ENCODE measurements around the gene LAMA5. TPM values are rescaled to one million over a fixed set of nuclear protein-coding genes. Genes with fewer than 3 reads are reported as not detected.
A peak's percentile ranks its signal among the peaks of the same experiment; 100 is the strongest.

The LAMA5 gene
- total RNA-seq, 1 experiment from 2014 or later = 22.2 TPM

DNA sequence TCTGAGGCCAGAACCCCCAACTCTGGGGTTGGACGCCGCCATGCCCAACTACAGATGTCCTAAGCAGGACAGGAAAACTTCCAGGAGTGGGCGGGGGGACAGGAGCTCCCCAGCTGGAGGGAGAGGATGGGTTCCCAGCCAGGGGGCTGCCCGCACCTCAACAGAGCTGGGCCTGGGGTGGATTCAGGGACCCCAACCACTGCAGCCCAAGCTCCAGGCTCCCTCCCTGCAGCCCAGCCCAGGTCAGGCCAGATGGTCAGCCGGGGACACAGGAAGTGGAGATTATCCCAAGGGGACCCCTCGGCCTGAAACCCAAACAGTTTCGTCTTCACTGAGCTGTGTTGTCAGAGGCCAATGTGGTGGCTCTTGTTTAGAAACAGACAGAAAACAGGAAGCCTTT, 9.4 kb downstream of the LAMA5 start:
- peaks cover 36% of the 10 kb centered on the region for H3K36me3 ChIP-seq
- no peaks in the 10 kb centered on the region for H3K9me3 ChIP-seq
- DNase-seq = no peak
- H3K27me3 ChIP-seq = no peaks in the 10 kb centered on the region
- H3K4me3 ChIP-seq = no peak overlapping the region

DNA sequence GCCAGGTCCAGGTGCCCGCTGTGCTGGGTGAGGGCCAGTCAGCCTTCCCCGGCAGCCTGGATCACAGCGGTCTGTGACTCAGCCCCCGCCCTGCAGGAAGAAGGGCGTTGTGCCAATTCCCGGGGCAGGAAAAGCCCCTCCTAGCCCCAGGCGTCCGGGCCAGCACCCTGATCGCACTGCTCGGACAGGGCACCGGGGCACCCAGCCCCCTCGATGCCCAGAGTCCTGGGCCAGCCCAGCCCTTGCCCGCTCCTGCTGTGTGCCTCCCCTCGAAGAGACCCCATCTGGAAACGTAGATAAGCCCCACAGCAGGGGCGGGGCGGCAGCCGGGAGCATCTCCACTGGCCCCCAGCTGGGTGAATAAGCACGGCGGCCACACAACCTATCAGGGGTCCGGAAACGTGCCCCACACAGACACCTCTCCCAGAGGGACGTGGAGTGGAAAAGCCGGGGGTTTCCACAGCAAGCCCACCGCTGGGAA, 9.9 kb downstream of the LAMA5 start:
- peaks cover 40% of the 10 kb centered on the region for H3K36me3 ChIP-seq
- H3K27me3 ChIP-seq = no peaks in the 10 kb centered on the region
- no peak overlapping the region for H3K4me3 ChIP-seq
- peak; percentile 97 for DNase-seq
- no peaks in the 10 kb centered on the region for H3K9me3 ChIP-seq

DNA sequence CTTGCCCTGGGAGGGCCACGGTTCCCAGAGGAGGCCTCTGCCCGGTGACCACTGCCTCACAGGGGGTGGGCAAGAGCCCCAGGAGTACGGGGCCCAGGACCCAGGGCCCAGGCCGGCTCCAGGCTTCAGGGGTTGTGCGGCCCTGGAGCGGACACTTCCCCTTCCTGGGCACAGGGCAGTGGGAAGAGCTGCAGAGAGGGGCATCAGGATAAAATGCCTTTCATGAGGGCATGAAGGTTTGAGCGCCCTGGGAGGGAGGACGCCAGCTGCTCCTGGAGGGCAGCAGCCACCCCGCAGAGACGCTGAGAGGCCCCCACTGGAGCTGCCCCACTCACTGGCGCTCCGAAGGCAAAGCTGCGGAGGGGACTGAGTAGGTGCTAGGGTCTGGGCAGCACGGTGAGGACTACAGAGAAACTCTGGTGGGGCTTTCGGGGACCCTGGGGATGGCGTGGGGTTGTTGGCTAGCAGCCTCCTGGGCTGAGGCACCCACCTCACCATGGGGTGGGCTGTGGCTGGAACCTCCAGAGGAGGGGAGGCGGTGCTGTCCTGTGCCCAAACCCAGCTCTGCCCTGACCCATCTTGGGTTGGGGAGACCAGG, 10.4 kb downstream of the LAMA5 start:
- no peaks in the 10 kb centered on the region for H3K9me3 ChIP-seq
- no peak overlapping the region for H3K4me3 ChIP-seq
- peaks cover 42% of the 10 kb centered on the region for H3K36me3 ChIP-seq
- no peaks in the 10 kb centered on the region for H3K27me3 ChIP-seq
- no peak for DNase-seq

GRCh38 chr20:62355878-62356588, 11.1 kb downstream of the LAMA5 start:
- DNase-seq = no peak
- no peak overlapping the region for H3K4me3 ChIP-seq
- H3K9me3 ChIP-seq = no peaks in the 10 kb centered on the region
- H3K36me3 ChIP-seq = peaks cover 45% of the 10 kb centered on the region
- no peaks in the 10 kb centered on the region for H3K27me3 ChIP-seq

GRCh38 chr20:62355516-62355877, 11.6 kb downstream of the LAMA5 start:
- Histone ChIP-seq H3K27me3 (no peaks in the 10 kb centered on the region), H3K4me3 (no peak overlapping the region), H3K36me3 (peaks cover 43% of the 10 kb centered on the region), H3K9me3 (no peaks in the 10 kb centered on the region)
- peak; percentile 58 for DNase-seq

DNA sequence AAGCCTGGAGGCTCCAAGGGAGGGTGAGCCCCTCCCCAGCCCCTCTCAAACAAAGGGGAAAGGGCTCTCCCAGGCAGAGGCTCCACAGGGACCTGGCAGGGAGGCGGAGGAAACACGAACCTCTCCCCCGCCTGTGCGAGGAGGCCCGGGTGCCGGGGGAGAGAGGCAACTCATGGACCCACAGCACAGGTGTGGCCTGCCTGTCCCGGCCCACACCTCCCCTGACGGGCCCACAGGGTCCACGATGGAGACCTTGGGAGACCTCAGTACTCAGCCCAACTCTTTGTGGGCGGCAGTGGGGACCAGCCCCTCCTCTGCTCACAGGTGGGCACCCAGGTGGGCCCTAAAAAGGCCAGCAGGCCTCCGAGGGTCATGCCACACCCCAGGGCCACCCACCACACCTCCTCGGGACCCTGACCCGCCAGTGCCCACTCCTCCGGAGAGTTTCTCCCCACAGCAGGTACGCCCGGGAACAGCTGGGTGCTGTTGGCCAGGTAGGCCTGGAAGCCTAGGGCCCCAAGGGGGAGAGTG, 12.2 kb downstream of the LAMA5 start:
- Histone ChIP-seq H3K36me3 (peaks cover 49% of the 10 kb centered on the region), H3K4me3 (no peak overlapping the region), H3K27me3 (no peaks in the 10 kb centered on the region), H3K9me3 (no peaks in the 10 kb centered on the region)
- DNase-seq = no peak

DNA sequence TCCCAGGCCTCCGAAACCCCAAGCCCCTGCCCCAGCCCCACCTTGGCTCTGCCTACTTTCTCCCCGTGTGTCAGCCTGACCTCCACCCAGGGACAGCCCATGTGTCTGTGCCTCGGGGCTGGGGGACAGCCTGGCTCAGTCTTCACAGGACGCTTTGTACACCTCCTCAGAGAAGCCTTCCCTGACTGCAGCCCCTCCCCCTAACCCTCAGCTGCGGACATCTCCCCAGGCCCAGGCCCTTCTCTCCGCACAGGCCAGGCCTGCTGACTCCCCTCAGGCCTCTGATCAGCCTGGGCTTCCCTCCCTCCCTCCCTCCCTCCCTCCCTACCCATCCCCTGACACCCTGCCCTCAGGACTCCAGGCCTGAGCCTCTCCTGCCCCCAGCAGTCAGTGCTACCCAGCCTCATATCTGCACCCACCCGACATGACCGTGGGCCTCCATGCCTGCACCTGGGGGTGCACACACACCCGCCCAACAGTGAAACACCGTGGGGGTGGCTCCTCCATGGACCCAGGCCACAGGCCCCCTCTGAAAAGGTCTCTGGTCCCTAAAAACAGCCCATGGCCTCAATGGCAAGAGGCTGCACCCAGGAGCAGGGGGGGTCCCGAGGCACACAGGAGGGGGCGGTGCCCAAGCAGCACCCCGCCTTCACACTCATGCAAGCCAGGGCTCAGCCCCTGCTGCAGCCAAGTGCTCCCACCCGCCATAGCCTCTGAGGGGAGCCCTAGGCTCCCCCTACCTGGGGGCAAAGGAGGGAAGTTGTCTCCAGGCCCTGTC, 12.9 kb downstream of the LAMA5 start:
- no peaks in the 10 kb centered on the region for H3K27me3 ChIP-seq
- DNase-seq = no peak
- H3K9me3 ChIP-seq = no peaks in the 10 kb centered on the region
- H3K4me3 ChIP-seq = no peak overlapping the region
- peaks cover 53% of the 10 kb centered on the region for H3K36me3 ChIP-seq

DNA sequence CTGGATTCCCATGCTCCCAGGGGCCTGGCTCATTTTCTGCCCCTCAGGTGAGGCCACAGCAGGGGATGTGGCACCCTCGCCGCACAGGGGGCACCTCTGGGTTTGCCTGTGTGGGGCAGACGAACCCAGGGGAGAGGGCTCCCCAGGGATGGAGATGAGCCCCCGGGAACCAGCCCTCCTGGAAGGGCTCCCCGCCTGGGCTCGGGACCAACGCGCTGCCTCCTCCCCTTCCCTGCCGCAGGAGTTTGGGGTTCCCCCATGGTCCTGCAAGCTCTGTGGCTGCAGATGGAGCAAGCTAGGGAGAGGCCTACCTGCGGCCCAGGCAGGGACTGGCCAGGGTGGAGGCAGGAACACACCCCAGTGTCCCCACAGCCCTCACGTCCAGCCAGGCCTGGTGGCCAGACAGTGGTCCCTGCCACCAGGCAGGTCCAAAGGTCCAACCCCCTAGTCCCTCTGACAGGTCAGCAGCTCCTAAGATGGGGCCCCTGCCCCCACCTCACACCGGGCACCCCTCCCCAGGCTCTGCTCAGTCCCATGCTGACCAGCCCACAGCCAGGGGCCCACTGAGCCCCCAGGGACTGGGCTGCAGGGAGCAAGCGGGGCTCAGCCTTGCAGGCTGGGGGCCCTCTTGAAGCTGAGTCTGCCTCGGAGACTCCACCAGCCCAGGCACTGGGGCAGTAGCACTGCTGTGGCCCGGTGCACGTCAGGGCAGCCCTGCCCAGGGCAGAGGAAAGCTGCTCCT, 13.7 kb downstream of the LAMA5 start:
- Histone ChIP-seq H3K27me3 (no peaks in the 10 kb centered on the region), H3K36me3 (peaks cover 51% of the 10 kb centered on the region), H3K9me3 (peaks cover 4% of the 10 kb centered on the region; the same call in 1 of the 2 replicates), H3K4me3 (peak overlapping the region; percentile 36)
- DNase-seq = no peak

GRCh38 chr20:62352402-62353288, 14.5 kb downstream of the LAMA5 start:
- H3K36me3 ChIP-seq = peaks cover 59% of the 10 kb centered on the region
- H3K9me3 ChIP-seq = peaks cover 4% of the 10 kb centered on the region; the same call in 1 of the 2 replicates
- DNase-seq = peak; percentile 98
- peak overlapping the region; percentile 36 for H3K4me3 ChIP-seq
- no peaks in the 10 kb centered on the region for H3K27me3 ChIP-seq

GRCh38 chr20:62351469-62352401, 15.4 kb downstream of the LAMA5 start:
- H3K4me3 ChIP-seq = no peak overlapping the region
- peaks cover 68% of the 10 kb centered on the region for H3K36me3 ChIP-seq
- no peak for DNase-seq
- H3K9me3 ChIP-seq = peaks cover 4% of the 10 kb centered on the region; the same call in 1 of the 2 replicates
- H3K27me3 ChIP-seq = no peaks in the 10 kb centered on the region

GRCh38 chr20:62350629-62351422, 16.3 kb downstream of the LAMA5 start:
- no peaks in the 10 kb centered on the region for H3K27me3 ChIP-seq
- peaks cover 4% of the 10 kb centered on the region; the same call in 1 of the 2 replicates for H3K9me3 ChIP-seq
- no peak overlapping the region for H3K4me3 ChIP-seq
- DNase-seq = no peak
- H3K36me3 ChIP-seq = peaks cover 70% of the 10 kb centered on the region

GRCh38 chr20:62350098-62350628, 16.9 kb downstream of the LAMA5 start:
- H3K27me3 ChIP-seq = no peaks in the 10 kb centered on the region
- peak; percentile 57 for DNase-seq
- no peak overlapping the region for H3K4me3 ChIP-seq
- H3K36me3 ChIP-seq = peaks cover 72% of the 10 kb centered on the region
- H3K9me3 ChIP-seq = peaks cover 4% of the 10 kb centered on the region; the same call in 1 of the 2 replicates

DNA sequence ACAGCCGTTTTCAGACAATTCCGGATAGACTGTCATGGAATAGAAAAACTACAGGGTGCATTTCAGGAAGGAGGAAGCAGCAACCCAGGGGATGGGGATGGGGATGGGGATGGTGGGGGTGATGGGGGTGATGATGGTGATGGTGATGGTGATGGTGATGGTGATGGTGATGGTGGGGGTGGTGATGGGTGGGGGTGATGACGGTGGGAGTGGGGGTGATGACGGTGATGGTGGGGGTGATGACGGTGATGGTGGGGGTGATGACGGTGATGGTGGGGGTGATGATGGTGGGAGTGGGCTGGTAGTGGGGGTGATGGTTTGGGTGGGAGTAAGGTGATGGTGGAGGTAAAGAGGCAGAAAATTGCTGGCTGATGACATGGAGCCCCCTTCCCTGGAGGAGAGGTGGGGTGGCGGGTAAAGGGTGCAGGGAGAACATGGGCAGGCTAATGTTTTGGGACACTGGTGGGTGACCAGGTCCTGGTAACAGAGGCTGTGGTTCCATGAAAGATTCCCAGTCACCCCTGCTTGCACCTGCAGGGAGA, 17.5 kb downstream of the LAMA5 start:
- Histone ChIP-seq H3K4me3 (no peak overlapping the region), H3K36me3 (peaks cover 70% of the 10 kb centered on the region), H3K9me3 (peaks cover 4% of the 10 kb centered on the region; the same call in 1 of the 2 replicates), H3K27me3 (no peaks in the 10 kb centered on the region)
- DNase-seq = no peak
